ENCODE data around the gene RAMACL.

Gene RAMACL

DNA sequence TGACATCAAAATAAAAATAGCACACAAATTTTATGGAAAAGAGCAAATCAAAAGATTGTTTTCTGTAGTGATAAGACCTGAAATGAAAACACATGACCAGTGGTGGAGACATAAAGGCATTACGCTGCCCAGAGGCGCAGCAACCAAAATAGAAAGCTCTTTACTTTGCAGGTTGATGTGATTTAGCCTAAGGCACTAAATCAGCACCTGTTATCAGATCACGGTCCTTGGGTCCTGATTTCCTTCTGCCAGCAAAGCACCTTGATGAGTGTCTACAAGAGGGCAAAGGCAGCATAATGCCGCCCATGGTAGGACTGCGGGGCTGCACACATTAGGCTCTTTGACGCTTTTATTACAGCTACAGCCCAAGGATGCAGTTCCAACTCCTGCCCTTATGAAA is 19.3 kb upstream of the RAMACL start:
- TF ChIP-seq EZH2phosphoT487 (IDR thresholded peaks at IDR 0.05; ENCODE audit: low read depth) = no peak
- TF ChIP-seq, protein P1, sequence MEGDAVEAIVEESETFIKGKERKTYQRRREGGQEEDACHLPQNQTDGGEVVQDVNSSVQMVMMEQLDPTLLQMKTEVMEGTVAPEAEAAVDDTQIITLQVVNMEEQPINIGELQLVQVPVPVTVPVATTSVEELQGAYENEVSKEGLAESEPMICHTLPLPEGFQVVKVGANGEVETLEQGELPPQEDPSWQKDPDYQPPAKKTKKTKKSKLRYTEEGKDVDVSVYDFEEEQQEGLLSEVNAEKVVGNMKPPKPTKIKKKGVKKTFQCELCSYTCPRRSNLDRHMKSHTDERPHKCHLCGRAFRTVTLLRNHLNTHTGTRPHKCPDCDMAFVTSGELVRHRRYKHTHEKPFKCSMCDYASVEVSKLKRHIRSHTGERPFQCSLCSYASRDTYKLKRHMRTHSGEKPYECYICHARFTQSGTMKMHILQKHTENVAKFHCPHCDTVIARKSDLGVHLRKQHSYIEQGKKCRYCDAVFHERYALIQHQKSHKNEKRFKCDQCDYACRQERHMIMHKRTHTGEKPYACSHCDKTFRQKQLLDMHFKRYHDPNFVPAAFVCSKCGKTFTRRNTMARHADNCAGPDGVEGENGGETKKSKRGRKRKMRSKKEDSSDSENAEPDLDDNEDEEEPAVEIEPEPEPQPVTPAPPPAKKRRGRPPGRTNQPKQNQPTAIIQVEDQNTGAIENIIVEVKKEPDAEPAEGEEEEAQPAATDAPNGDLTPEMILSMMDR (IDR thresholded peaks at IDR 0.05; ENCODE audit: low read depth, low read length) = no peak
- no peak overlapping the region for H3K4me3 ChIP-seq (ENCODE audit: low read length)
- no peak overlapping the region for H3K4me2 ChIP-seq (ENCODE audit: low read length)
- H3K4me1 ChIP-seq (ENCODE audit: low read length) = no peaks in the 10 kb centered on the region
- no peak overlapping the region for H2AFZ ChIP-seq (ENCODE audit: low read depth, low read length)
- no peak overlapping the region for H3K27ac ChIP-seq (ENCODE audit: low read length)
- no peaks in the 10 kb centered on the region for H4K20me1 ChIP-seq (ENCODE audit: insufficient read depth, low read length)
- no peaks in the 10 kb centered on the region for H3K36me3 ChIP-seq (replicated peaks; ENCODE audit: low read depth, low read length)
- H3K27me3 ChIP-seq (ENCODE audit: low read depth, low read length) = no peaks in the 10 kb centered on the region
- no peaks in the 10 kb centered on the region for H3K9me3 ChIP-seq (ENCODE audit: insufficient read depth, low read length)
- no peaks in the 10 kb centered on the region for H3K79me2 ChIP-seq (ENCODE audit: low read length)
- H3K9ac ChIP-seq (ENCODE audit: low read length) = no peak overlapping the region

DNA sequence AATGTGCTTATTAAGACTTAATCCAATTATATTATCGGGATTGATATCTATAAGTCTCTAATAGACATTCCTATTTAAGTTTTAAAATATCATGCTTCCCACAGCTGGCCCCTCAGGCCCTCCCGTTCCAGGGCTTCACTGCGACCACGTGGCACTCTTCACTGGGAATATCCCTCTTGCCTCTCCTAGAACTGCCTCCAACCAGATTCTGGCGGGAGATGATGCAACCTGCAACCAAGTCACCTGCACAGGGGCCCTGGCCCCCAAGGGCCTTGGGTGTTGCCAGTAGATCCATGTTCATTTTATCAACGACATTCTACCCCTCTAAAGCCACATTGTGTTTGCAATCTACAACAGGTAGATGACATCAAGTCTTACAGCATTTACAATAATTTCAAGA is 18.4 kb upstream of the RAMACL start:
- no peaks in the 10 kb centered on the region for H3K9me3 ChIP-seq (ENCODE audit: insufficient read depth, low read length)
- H3K27ac ChIP-seq (ENCODE audit: low read length) = no peak overlapping the region
- TF ChIP-seq, protein P1 (IDR thresholded peaks at IDR 0.05; ENCODE audit: low read depth, low read length) = no peak
- no peak for TF ChIP-seq EZH2phosphoT487 (IDR thresholded peaks at IDR 0.05; ENCODE audit: low read depth)
- H3K79me2 ChIP-seq (ENCODE audit: low read length) = no peaks in the 10 kb centered on the region
- no peaks in the 10 kb centered on the region for H3K4me1 ChIP-seq (ENCODE audit: low read length)
- H4K20me1 ChIP-seq (ENCODE audit: insufficient read depth, low read length) = no peaks in the 10 kb centered on the region
- no peaks in the 10 kb centered on the region for H3K36me3 ChIP-seq (replicated peaks; ENCODE audit: low read depth, low read length)
- no peaks in the 10 kb centered on the region for H3K27me3 ChIP-seq (ENCODE audit: low read depth, low read length)
- no peak overlapping the region for H3K4me2 ChIP-seq (ENCODE audit: low read length)
- H3K9ac ChIP-seq (ENCODE audit: low read length) = no peak overlapping the region
- no peak overlapping the region for H2AFZ ChIP-seq (ENCODE audit: low read depth, low read length)
- no peak overlapping the region for H3K4me3 ChIP-seq (ENCODE audit: low read length)

DNA sequence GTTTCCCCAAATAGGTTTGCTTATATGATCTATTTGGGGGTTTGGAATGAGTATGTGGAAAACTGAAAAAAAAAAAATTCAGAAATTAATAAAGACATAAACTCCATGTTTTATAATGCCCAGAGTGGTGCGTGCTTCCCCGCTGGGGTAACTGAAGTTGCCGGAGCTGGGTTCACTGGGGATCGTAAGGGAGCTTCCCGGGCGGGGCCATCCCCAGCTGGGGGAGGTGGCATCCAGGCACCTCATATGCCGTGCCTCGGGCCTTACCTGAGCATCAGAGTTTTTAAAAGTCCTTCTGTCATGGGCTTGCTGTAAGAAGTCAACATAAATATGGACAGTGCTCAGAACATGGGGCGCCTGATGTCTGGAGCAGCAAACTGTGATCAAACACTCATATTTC is 17.9 kb upstream of the RAMACL start:
- no peak for TF ChIP-seq EZH2phosphoT487 (IDR thresholded peaks at IDR 0.05; ENCODE audit: low read depth)
- TF ChIP-seq, protein P1 (IDR thresholded peaks at IDR 0.05; ENCODE audit: low read depth, low read length) = no peak
- Histone ChIP-seq H3K79me2 (ENCODE audit: low read length) (no peaks in the 10 kb centered on the region), H3K9me3 (ENCODE audit: insufficient read depth, low read length) (no peaks in the 10 kb centered on the region)

DNA sequence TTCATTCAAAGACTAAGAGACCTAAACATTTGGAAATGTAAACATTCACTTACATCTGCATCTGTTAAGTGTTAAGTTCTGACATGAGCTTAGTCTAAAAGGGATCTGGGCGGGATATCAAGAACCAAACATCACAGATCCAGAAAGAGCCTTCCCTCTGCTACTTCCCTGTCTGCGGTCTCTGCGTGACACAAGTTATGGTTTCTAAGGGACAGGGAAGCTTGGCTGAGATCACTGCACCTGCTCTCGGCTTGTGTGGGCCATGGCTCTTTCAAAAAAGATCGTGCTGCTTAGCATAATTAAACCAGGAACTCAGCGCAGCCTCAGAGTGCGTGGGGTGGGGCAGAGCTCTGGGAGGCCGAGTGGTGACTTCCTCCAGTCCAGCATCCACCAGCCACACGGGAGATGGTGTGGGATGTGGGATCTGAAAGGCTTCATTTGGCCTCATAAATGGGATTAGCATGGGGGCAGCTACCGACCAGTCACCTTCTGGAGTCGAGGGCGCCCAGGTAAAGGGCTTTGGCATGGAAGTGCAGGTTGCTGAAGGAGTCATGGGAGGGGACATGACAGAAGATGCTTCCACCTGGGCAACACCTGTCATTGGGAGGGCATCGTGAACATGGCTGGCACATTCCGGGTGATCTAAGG is 16.7 kb upstream of the RAMACL start:
- Histone ChIP-seq H2AFZ (ENCODE audit: low read depth, low read length) (no peak overlapping the region), H3K36me3 (replicated peaks; ENCODE audit: low read depth, low read length) (no peaks in the 10 kb centered on the region), H3K4me1 (ENCODE audit: low read length) (no peaks in the 10 kb centered on the region), H3K79me2 (ENCODE audit: low read length) (no peaks in the 10 kb centered on the region), H3K9ac (ENCODE audit: low read length) (no peak overlapping the region), H4K20me1 (ENCODE audit: insufficient read depth, low read length) (no peaks in the 10 kb centered on the region), H3K4me2 (ENCODE audit: low read length) (no peak overlapping the region), H3K9me3 (ENCODE audit: insufficient read depth, low read length) (no peaks in the 10 kb centered on the region), H3K27ac (ENCODE audit: low read length) (no peak overlapping the region), H3K27me3 (ENCODE audit: low read depth, low read length) (no peaks in the 10 kb centered on the region), H3K4me3 (ENCODE audit: low read length) (no peak overlapping the region)
- TF ChIP-seq EZH2phosphoT487 (IDR thresholded peaks at IDR 0.05; ENCODE audit: low read depth) = no peak
- TF ChIP-seq, protein P1 (IDR thresholded peaks at IDR 0.05; ENCODE audit: low read depth, low read length) = no peak

More for the DNA sequence above, 17.9 kb upstream of the RAMACL start:
- Histone ChIP-seq H2AFZ (ENCODE audit: low read depth, low read length) (no peak overlapping the region), H3K4me3 (ENCODE audit: low read length) (no peak overlapping the region), H3K9ac (ENCODE audit: low read length) (no peak overlapping the region), H3K27me3 (ENCODE audit: low read depth, low read length) (no peaks in the 10 kb centered on the region), H4K20me1 (ENCODE audit: insufficient read depth, low read length) (no peaks in the 10 kb centered on the region), H3K4me2 (ENCODE audit: low read length) (no peak overlapping the region), H3K36me3 (replicated peaks; ENCODE audit: low read depth, low read length) (no peaks in the 10 kb centered on the region), H3K27ac (ENCODE audit: low read length) (no peak overlapping the region), H3K4me1 (ENCODE audit: low read length) (no peaks in the 10 kb centered on the region)

All from OCI-LY3 (cell line).